NCI-H345 treated with DMSO at 0.1 percent for 48 hours (cell line): ENCODE measurements around the gene KCNJ5.

Source experiments
- DNase-seq: peaks from one replicate; lab custom pipeline; 2025; ENCODE audit not compliant: unreplicated experiment; lab: John Stamatoyannopoulos, UW

Gene KCNJ5

GRCh38 chr11:128946648-128947047 is 55.5 kb downstream of the KCNJ5 start:
- DNase-seq = no peak

GRCh38 chr11:128947773-128948172 is 56.6 kb downstream of the KCNJ5 start:
- no peak for DNase-seq

GRCh38 chr11:128948583-128948982 is 57.4 kb downstream of the KCNJ5 start:
- DNase-seq = no peak

GRCh38 chr11:128949791-128950454 is 58.8 kb downstream of the KCNJ5 start:
- DNase-seq = no peak

- DNase-seq = no peak
Observed at GRCh38 chr11:128953151-128953550, 62.0 kb downstream of the KCNJ5 start.

- no peak for DNase-seq
Observed at GRCh38 chr11:128955636-128956035, 64.5 kb downstream of the KCNJ5 start.

GRCh38 chr11:128956401-128957201 is 65.4 kb downstream of the KCNJ5 start:
- peak; percentile 62 for DNase-seq

- DNase-seq = no peak
Observed at GRCh38 chr11:128957202-128957482, 66.0 kb downstream of the KCNJ5 start.

GRCh38 chr11:128961645-128962044 is 70.5 kb downstream of the KCNJ5 start:
- DNase-seq = no peak

- no peak for DNase-seq
Observed at GRCh38 chr11:128962896-128963295, 71.7 kb downstream of the KCNJ5 start.

- no peak for DNase-seq
Observed at GRCh38 chr11:128963744-128964325, 72.7 kb downstream of the KCNJ5 start.

GRCh38 chr11:128964463-128964930 is 73.3 kb downstream of the KCNJ5 start:
- no peak for DNase-seq

- no peak for DNase-seq
Observed at GRCh38 chr11:128965485-128965884, 74.3 kb downstream of the KCNJ5 start.

- DNase-seq = no peak
Observed at GRCh38 chr11:128967578-128967977, 76.4 kb downstream of the KCNJ5 start.

- DNase-seq = no peak
Observed at GRCh38 chr11:128968916-128969315, 77.8 kb downstream of the KCNJ5 start.
